Stomach (tissue), 4 donors: ENCODE results near the gene ITGB3BP.

ENCODE experiments used
- CTCF ChIP-seq, 7 experiments: fragments of 450-650 bp in 4 of 7; fragments of 200-600 bp in 3 of 7; sonication (generic) in 3 of 7; IDR thresholded peaks; one replicate each; pipeline ENCODE4 v1.5.1; 2016 to 2019; ENCODE audit warnings: antibody characterized with exemption in 7 of 7, control low read depth in 2 of 7, mild to moderate bottlenecking in 1 of 7
- EP300 ChIP-seq: sonication (generic); formaldehyde crosslinking; IDR thresholded peaks from one replicate; pipeline ENCODE4 v1.6.1; 2017; ENCODE audit warnings: antibody characterized with exemption
- POLR2A ChIP-seq, 4 donors: fragments of 450-650 bp; IDR thresholded peaks; one replicate each; pipeline ENCODE4 v1.6.1; 2016; ENCODE audit warnings: antibody characterized with exemption in 4 of 4, control low read depth in 2 of 4, mild to moderate bottlenecking in 1 of 4, moderate library complexity in 1 of 4
- POLR2AphosphoS5 ChIP-seq, 3 donors: sonication (generic); formaldehyde crosslinking; IDR thresholded peaks; one replicate each; pipeline ENCODE4 v1.6.1; 2016; ENCODE audit warnings: antibody characterized with exemption in 3 of 3

GRCh38 chr1:63516629-63517028 lies 6.4 kb downstream of the ITGB3BP start:
- TF ChIP-seq CTCF (IDR thresholded peaks at IDR 0.05) (no peak), POLR2AphosphoS5 (IDR thresholded peaks at IDR 0.05) (no peak), POLR2A (IDR thresholded peaks at IDR 0.05) (no peak), EP300 (no peak)
